Neural cell (in vitro differentiated cells): ENCODE results near the gene TOPBP1. TPM values are rescaled to one million over a fixed set of nuclear protein-coding genes. Genes with fewer than 3 reads are reported as not detected.
"Not testable (repeated sequence)": the region's sequence is repeated elsewhere in the genome, so short reads cannot be mapped to it uniquely, and the experiment has no call there.

Experiments used
- H2AFZ ChIP-seq: fragments of 200-600, 300-800 bp; sonication (generic), shearing (Covaris generic); 2 replicates; pipeline ENCODE4 v1.6.0; 2014; ENCODE audit warnings: low read depth, mild to moderate bottlenecking, antibody characterized with exemption, low read length, moderate library complexity
- H3F3A ChIP-seq: fragments of 200-600 bp; shearing (Covaris generic); 2 replicates; pipeline ENCODE4 v1.6.1; 2016; ENCODE audit warnings: mild to moderate bottlenecking, moderate library complexity, mixed read lengths, antibody characterized with exemption, low read length; ENCODE audit not compliant: insufficient read depth, poor library complexity, severe bottlenecking
- H3K27ac ChIP-seq: fragments of 200-600, 300-800 bp; sonication (generic), shearing (Covaris generic); 2 replicates; pipeline ENCODE4 v1.5.1; 2014; ENCODE audit warnings: mild to moderate bottlenecking, low read length, moderate library complexity
- H3K27me3 ChIP-seq: fragments of 300-800, 200-600 bp; sonication (generic), shearing (Covaris generic); 2 replicates; pipeline ENCODE4 v1.6.0; 2014; ENCODE audit warnings: mild to moderate bottlenecking, low read depth, low read length, moderate library complexity; ENCODE audit not compliant: insufficient read depth
- H3K36me3 ChIP-seq: fragments of 300-800, 200-600 bp; sonication (generic), shearing (Covaris generic); 2 replicates; pipeline ENCODE4 v1.5.1; 2014; ENCODE audit warnings: mild to moderate bottlenecking, antibody characterized with exemption, low read length, moderate library complexity; ENCODE audit not compliant: insufficient read depth
- H3K4me2 ChIP-seq: fragments of 300-800, 200-600 bp; sonication (generic), shearing (Covaris generic); 2 replicates; pipeline ENCODE4 v1.6.0; 2014; ENCODE audit warnings: mild to moderate bottlenecking, low read length
- H3K4me3 ChIP-seq: fragments of 300-800, 200-600 bp; sonication (generic), shearing (Covaris generic); 2 replicates; pipeline ENCODE4 v1.5.1; 2014; ENCODE audit warnings: mild to moderate bottlenecking, low read length, moderate library complexity
- H3K79me2 ChIP-seq: fragments of 200-600 bp; shearing (Covaris generic); replicated peaks from 2 replicates; pipeline ENCODE4 v1.6.0; 2014; ENCODE audit warnings: mild to moderate bottlenecking, low read length, moderate library complexity; ENCODE audit not compliant: insufficient read depth
- H3K9ac ChIP-seq: fragments of 300-800, 200-600 bp; sonication (generic), shearing (Covaris generic); 2 replicates; pipeline ENCODE4 v1.6.1; 2016; ENCODE audit warnings: mild to moderate bottlenecking, low read length, mixed read lengths
- H3K9me2 ChIP-seq: fragments of 200-600 bp; shearing (Covaris generic); 2 replicates; pipeline ENCODE4 v1.6.1; 2016; ENCODE audit warnings: mild to moderate bottlenecking, low read length, mixed read lengths; ENCODE audit not compliant: insufficient read depth
- H3K9me3 ChIP-seq: fragments of 200-600, 300-800 bp; sonication (generic), shearing (Covaris generic); 2 replicates; pipeline ENCODE4 v1.6.1; 2016; ENCODE audit warnings: mild to moderate bottlenecking, mixed run types, low read length, moderate library complexity, mixed read lengths
- H4K20me1 ChIP-seq: fragments of 200-600 bp; shearing (Covaris generic); 2 replicates; pipeline ENCODE4 v1.6.1; 2016; ENCODE audit warnings: mild to moderate bottlenecking, mixed run types; ENCODE audit not compliant: insufficient read depth
- EP300 ChIP-seq: fragments of 450-650 bp; conservative IDR thresholded peaks from 2 replicates; pipeline ENCODE4 v1.6.1; 2014; ENCODE audit warnings: antibody characterized with exemption, mild to moderate bottlenecking, moderate library complexity; ENCODE audit not compliant: poor library complexity, severe bottlenecking
- EZH2 ChIP-seq: fragments of 200-600, 300-800 bp; shearing (Covaris generic), sonication (generic); IDR thresholded peaks from 2 replicates; pipeline ENCODE4 v1.6.1; 2014; ENCODE audit warnings: antibody characterized with exemption, low read length, borderline replicate concordance, mild to moderate bottlenecking; ENCODE audit not compliant: insufficient read depth, poor library complexity, severe bottlenecking
- MXI1 ChIP-seq: fragments of 450-650 bp; conservative IDR thresholded peaks from 2 replicates; pipeline ENCODE4 v1.6.1; 2014; ENCODE audit warnings: antibody characterized with exemption, mild to moderate bottlenecking; ENCODE audit not compliant: poor library complexity, severe bottlenecking
- POLR2AphosphoS5 ChIP-seq: IDR thresholded peaks from 2 replicates; pipeline ENCODE4 v1.6.1; 2012
- RAD21 ChIP-seq: fragments of 450-650 bp; conservative IDR thresholded peaks from 2 replicates; pipeline ENCODE4 v1.6.1; 2014; ENCODE audit warnings: antibody characterized with exemption, mild to moderate bottlenecking, moderate library complexity
- REST ChIP-seq: IDR thresholded peaks from 2 replicates; pipeline ENCODE4 v1.6.1; 2012; ENCODE audit warnings: borderline replicate concordance
- SMC3 ChIP-seq: fragments of 450-650 bp; conservative IDR thresholded peaks from 2 replicates; pipeline ENCODE4 v1.6.1; 2014; ENCODE audit warnings: antibody characterized with exemption, mild to moderate bottlenecking, moderate library complexity; ENCODE audit not compliant: poor library complexity
- TAF1 ChIP-seq: IDR thresholded peaks from 2 replicates; pipeline ENCODE4 v1.6.1; 2012; ENCODE audit warnings: low read depth
- polyA plus RNA-seq: library from polyadenylated mRNA; depleted of rRNA; stranded (reverse); fragments of >200 nt; gene quantifications from 2 replicates; pipeline ENCODE4 v1.2.3, GENCODE V29; 2014
- small RNA-seq, 3 experiments: library from RNA; depleted of rRNA; stranded (forward); fragments of <200 nt; gene quantifications; one replicate each; pipeline ENCODE3, GENCODE V24; 2012
- TF ChIP-seq, protein P1 (sequence below): fragments of 450-650 bp; IDR thresholded peaks from 2 replicates; pipeline ENCODE4 v1.5.1; 2014; ENCODE audit warnings: antibody characterized with exemption, mild to moderate bottlenecking, moderate library complexity; ENCODE audit not compliant: poor library complexity, severe bottlenecking

Gene TOPBP1
- polyA plus RNA-seq, 1 donor from 2014 or later = 46.6 TPM

GRCh38 chr3:133561679-133562078 is 100.1 kb downstream of the TOPBP1 start:
- Histone ChIP-seq H3K36me3 (no peaks in the 10 kb centered on the region), H3F3A (no peaks in the 10 kb centered on the region), H3K9ac (no peak overlapping the region), H3K79me2 (no peaks in the 10 kb centered on the region), H3K27ac (no peak overlapping the region), H3K9me3 (peaks cover 6% of the 10 kb centered on the region), H3K27me3 (no peaks in the 10 kb centered on the region), H3K4me2 (no peak overlapping the region), H3K9me2 (no peaks in the 10 kb centered on the region), H2AFZ (no peak overlapping the region), H4K20me1 (no peaks in the 10 kb centered on the region), H3K4me3 (no peak overlapping the region)
- TF ChIP-seq REST (no peak), EZH2 (no peak), EP300 (no peak), TAF1 (no peak), RAD21 (no peak), POLR2AphosphoS5 (no peak), MXI1 (no peak), SMC3 (no peak)
- TF ChIP-seq, protein P1, sequence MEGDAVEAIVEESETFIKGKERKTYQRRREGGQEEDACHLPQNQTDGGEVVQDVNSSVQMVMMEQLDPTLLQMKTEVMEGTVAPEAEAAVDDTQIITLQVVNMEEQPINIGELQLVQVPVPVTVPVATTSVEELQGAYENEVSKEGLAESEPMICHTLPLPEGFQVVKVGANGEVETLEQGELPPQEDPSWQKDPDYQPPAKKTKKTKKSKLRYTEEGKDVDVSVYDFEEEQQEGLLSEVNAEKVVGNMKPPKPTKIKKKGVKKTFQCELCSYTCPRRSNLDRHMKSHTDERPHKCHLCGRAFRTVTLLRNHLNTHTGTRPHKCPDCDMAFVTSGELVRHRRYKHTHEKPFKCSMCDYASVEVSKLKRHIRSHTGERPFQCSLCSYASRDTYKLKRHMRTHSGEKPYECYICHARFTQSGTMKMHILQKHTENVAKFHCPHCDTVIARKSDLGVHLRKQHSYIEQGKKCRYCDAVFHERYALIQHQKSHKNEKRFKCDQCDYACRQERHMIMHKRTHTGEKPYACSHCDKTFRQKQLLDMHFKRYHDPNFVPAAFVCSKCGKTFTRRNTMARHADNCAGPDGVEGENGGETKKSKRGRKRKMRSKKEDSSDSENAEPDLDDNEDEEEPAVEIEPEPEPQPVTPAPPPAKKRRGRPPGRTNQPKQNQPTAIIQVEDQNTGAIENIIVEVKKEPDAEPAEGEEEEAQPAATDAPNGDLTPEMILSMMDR = no peak

DNA sequence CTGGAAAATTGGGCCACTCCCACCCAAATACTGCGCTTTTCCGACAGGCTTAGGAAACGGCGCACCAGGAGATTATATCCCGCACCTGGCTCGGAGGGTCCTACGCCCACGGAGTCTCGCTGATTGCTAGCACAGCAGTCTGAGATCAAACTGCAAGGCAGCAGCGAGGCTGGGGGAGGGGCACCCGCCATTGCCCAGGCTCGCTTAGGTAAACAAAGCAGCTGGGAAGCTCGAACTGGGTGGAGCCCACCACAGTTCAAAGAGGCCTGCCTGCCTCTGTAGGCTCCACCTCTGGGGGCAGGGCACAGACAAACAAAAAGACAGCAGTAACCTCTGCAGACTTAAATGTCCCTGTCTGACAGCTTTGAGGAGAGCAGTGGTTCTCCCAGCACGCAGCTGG is 110.2 kb downstream of the TOPBP1 start:
- not testable (repeated sequence) for H3K79me2 ChIP-seq, H3K27me3 ChIP-seq, H3K9ac ChIP-seq

More for the DNA sequence above, 110.2 kb downstream of the TOPBP1 start:
- H3K36me3 ChIP-seq, H3K4me3 ChIP-seq, H3F3A ChIP-seq, H3K9me2 ChIP-seq, H3K9me3 ChIP-seq, H4K20me1 ChIP-seq, H3K4me2 ChIP-seq, H3K27ac ChIP-seq, H2AFZ ChIP-seq: not testable (repeated sequence)

Small RNAs within 50 kb of the gene (small RNA-seq; reads per million reads assigned to genes)
- gene RF00438 (0 reads per million in 3 experiments), gene RNA5SP140 (0 reads per million in 3 experiments), gene RNU6-678P (0 reads per million in 3 experiments)

Other genes with a start within 250 kb of the TOPBP1 start
- 77.1 and 89.3 TPM in 2 replicates for gene CDV3, start 88.3 kb downstream of the TOPBP1 start, polyA plus RNA-seq
- gene TF, start 84.5 kb upstream of the TOPBP1 start, polyA plus RNA-seq = 0.24 and 1.4 TPM in 2 replicates
- 33.5 and 46.9 TPM in 2 replicates for gene SRPRB, start 143.9 kb upstream of the TOPBP1 start, polyA plus RNA-seq
- gene RAB6B, start 233.9 kb upstream of the TOPBP1 start, polyA plus RNA-seq = 57.5 and 60.8 TPM in 2 replicates